HEK293 (cell line): Measurements from ENCODE around the gene KLF2.

ENCODE experiments used
- CTCF ChIA-PET: fragments of 350-600 bp; formaldehyde crosslinking; extraction: SDS; loops from one replicate; lab custom pipeline; 2021; ENCODE audit warnings: antibody characterized with exemption; lab: Yijun Ruan, JAX
- POLR2A ChIA-PET: fragments of 300-600 bp; formaldehyde crosslinking; extraction: SDS; loops from one replicate; lab custom pipeline; 2020; ENCODE audit warnings: antibody characterized with exemption, inconsistent platforms; lab: Yijun Ruan, JAX
- H3K27ac ChIP-seq: fragments of 200-500 bp; sonication (Bioruptor generic); 2 replicates; pipeline ENCODE4 v1.5.1; 2014; ENCODE audit warnings: low read depth, low read length, control low read depth, inconsistent platforms; ENCODE audit errors: extremely low read depth
- H3K36me3 ChIP-seq, 2 experiments: fragments of 200-500 bp in 1 of 2; sonication (Bioruptor generic) in 1 of 2; 1 replicate in 1 of 2; 2 replicates in 1 of 2; pipeline ENCODE4 v1.5.1; 2014 to 2017; ENCODE audit warnings: inconsistent platforms in 2 of 2, low read length in 2 of 2; ENCODE audit not compliant: control insufficient read depth in 2 of 2, insufficient read depth in 1 of 2
- H3K4me1 ChIP-seq: fragments of 200-500 bp; sonication (Bioruptor generic); 2 replicates; pipeline ENCODE4 v1.5.1; 2014; ENCODE audit warnings: mild to moderate bottlenecking, low read length, inconsistent platforms; ENCODE audit not compliant: control insufficient read depth, insufficient read depth
- H3K4me3 ChIP-seq: 2 replicates; pipeline ENCODE4 v1.5.1; 2011; ENCODE audit warnings: low read depth, mild to moderate bottlenecking, control low read depth, low read length, moderate library complexity
- H3K9me3 ChIP-seq: fragments of 200-500 bp; sonication (Bioruptor generic); 2 replicates; pipeline ENCODE4 v1.5.1; 2014; ENCODE audit warnings: low read depth, low read length, inconsistent platforms; ENCODE audit not compliant: control insufficient read depth, insufficient read depth
- EGR2 ChIP-seq: fragments of 450-650 bp; formaldehyde crosslinking; IDR thresholded peaks from 2 replicates; pipeline ENCODE4 v1.5.1; 2016; ENCODE audit warnings: low read depth, missing biosample characterization, missing genetic modification characterization
- KLF10 ChIP-seq: fragments of 450-650 bp; IDR thresholded peaks from 2 replicates; pipeline ENCODE4 v1.5.1; 2018; ENCODE audit warnings: missing biosample characterization, mild to moderate bottlenecking, missing genetic modification characterization
- SCRT1 ChIP-seq: fragments of 450-650 bp; formaldehyde crosslinking; IDR thresholded peaks from 2 replicates; pipeline ENCODE4 v1.5.1; 2016; ENCODE audit warnings: missing biosample characterization, missing genetic modification characterization, borderline replicate concordance
- SCRT2 ChIP-seq: fragments of 450-650 bp; formaldehyde crosslinking; IDR thresholded peaks from 2 replicates; pipeline ENCODE4 v1.5.1; 2016; ENCODE audit warnings: missing biosample characterization, missing genetic modification characterization
- ZFHX2 ChIP-seq: fragments of 450-650 bp; formaldehyde crosslinking; conservative IDR thresholded peaks from 2 replicates; pipeline ENCODE4 v1.5.1; 2016; ENCODE audit warnings: missing biosample characterization, missing genetic modification characterization
- ZNF214 ChIP-seq: fragments of 450-650 bp; formaldehyde crosslinking; IDR thresholded peaks from 2 replicates; pipeline ENCODE4 v1.5.1; 2017; ENCODE audit warnings: missing biosample characterization, mild to moderate bottlenecking, missing genetic modification characterization, borderline replicate concordance
- ZNF518A ChIP-seq: fragments of 450-650 bp; formaldehyde crosslinking; conservative IDR thresholded peaks from 2 replicates; pipeline ENCODE4 v1.5.1; 2016; ENCODE audit warnings: low read depth, missing biosample characterization, missing genetic modification characterization
- ZNF530 ChIP-seq: fragments of 450-650 bp; formaldehyde crosslinking; IDR thresholded peaks from 2 replicates; pipeline ENCODE4 v1.5.1; 2016; ENCODE audit warnings: low read depth, missing biosample characterization, missing genetic modification characterization
- ZNF596 ChIP-seq: fragments of 450-650 bp; IDR thresholded peaks from 2 replicates; pipeline ENCODE4 v1.5.0; 2018; ENCODE audit warnings: missing biosample characterization, mild to moderate bottlenecking, missing genetic modification characterization, moderate library complexity
- ZNF624 ChIP-seq: fragments of 450-650 bp; formaldehyde crosslinking; IDR thresholded peaks from 2 replicates; pipeline ENCODE4 v1.5.1; 2017; ENCODE audit warnings: missing biosample characterization, missing genetic modification characterization
- ZNF654 ChIP-seq: fragments of 450-650 bp; formaldehyde crosslinking; IDR thresholded peaks from 2 replicates; pipeline ENCODE4 v1.5.1; 2016; ENCODE audit warnings: low read depth, missing biosample characterization, missing genetic modification characterization
- ZNF791 ChIP-seq: fragments of 450-650 bp; formaldehyde crosslinking; IDR thresholded peaks from 2 replicates; pipeline ENCODE4 v1.5.1; 2016; ENCODE audit warnings: missing biosample characterization, missing genetic modification characterization
- ZXDB ChIP-seq: fragments of 450-650 bp; formaldehyde crosslinking; IDR thresholded peaks from 2 replicates; pipeline ENCODE4 v1.5.1; 2016; ENCODE audit warnings: missing biosample characterization, missing genetic modification characterization
- TF ChIP-seq, protein P1 (sequence below): fragments of 450-650 bp; formaldehyde crosslinking; IDR thresholded peaks from 2 replicates; pipeline ENCODE4 v1.5.0; 2017; ENCODE audit warnings: missing biosample characterization, missing genetic modification characterization, borderline replicate concordance
- TF ChIP-seq, protein P2 (sequence below): fragments of 450-650 bp; formaldehyde crosslinking; IDR thresholded peaks from 2 replicates; pipeline ENCODE4 v1.5.1; 2016; ENCODE audit warnings: missing biosample characterization, missing genetic modification characterization
- TF ChIP-seq, protein P3 (sequence below): fragments of 450-650 bp; formaldehyde crosslinking; IDR thresholded peaks from 2 replicates; pipeline ENCODE4 v1.5.1; 2016; ENCODE audit warnings: missing biosample characterization, missing genetic modification characterization
- TF ChIP-seq, protein P4 (sequence below): fragments of 450-650 bp; formaldehyde crosslinking; IDR thresholded peaks from 2 replicates; pipeline ENCODE4 v1.5.1; 2016; ENCODE audit warnings: missing biosample characterization, missing genetic modification characterization, borderline replicate concordance

KLF2 gene

GRCh38 chr19:16367261-16367683 is 42.6 kb downstream of the KLF2 start:
- H3K4me3 ChIP-seq, result no peak overlapping the region
- POLR2A ChIA-PET, result no interaction called here
- no peaks in the 10 kb centered on the region for H3K9me3 ChIP-seq
- no peak overlapping the region for H3K27ac ChIP-seq
- TF ChIP-seq KLF10 (tag by site-specific recombination), result no peak
- TF ChIP-seq, protein P1, sequence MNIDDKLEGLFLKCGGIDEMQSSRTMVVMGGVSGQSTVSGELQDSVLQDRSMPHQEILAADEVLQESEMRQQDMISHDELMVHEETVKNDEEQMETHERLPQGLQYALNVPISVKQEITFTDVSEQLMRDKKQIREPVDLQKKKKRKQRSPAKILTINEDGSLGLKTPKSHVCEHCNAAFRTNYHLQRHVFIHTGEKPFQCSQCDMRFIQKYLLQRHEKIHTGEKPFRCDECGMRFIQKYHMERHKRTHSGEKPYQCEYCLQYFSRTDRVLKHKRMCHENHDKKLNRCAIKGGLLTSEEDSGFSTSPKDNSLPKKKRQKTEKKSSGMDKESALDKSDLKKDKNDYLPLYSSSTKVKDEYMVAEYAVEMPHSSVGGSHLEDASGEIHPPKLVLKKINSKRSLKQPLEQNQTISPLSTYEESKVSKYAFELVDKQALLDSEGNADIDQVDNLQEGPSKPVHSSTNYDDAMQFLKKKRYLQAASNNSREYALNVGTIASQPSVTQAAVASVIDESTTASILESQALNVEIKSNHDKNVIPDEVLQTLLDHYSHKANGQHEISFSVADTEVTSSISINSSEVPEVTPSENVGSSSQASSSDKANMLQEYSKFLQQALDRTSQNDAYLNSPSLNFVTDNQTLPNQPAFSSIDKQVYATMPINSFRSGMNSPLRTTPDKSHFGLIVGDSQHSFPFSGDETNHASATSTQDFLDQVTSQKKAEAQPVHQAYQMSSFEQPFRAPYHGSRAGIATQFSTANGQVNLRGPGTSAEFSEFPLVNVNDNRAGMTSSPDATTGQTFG, result no peak
- TF ChIP-seq ZNF530, result no peak
- TF ChIP-seq ZNF654 (tag by site-specific recombination), result no peak
- TF ChIP-seq, protein P2, sequence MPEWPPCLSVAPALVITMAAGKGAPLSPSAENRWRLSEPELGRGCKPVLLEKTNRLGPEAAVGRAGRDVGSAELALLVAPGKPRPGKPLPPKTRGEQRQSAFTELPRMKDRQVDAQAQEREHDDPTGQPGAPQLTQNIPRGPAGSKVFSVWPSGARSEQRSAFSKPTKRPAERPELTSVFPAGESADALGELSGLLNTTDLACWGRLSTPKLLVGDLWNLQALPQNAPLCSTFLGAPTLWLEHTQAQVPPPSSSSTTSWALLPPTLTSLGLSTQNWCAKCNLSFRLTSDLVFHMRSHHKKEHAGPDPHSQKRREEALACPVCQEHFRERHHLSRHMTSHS (tag by site-specific recombination), result no peak
- TF ChIP-seq, protein P3, sequence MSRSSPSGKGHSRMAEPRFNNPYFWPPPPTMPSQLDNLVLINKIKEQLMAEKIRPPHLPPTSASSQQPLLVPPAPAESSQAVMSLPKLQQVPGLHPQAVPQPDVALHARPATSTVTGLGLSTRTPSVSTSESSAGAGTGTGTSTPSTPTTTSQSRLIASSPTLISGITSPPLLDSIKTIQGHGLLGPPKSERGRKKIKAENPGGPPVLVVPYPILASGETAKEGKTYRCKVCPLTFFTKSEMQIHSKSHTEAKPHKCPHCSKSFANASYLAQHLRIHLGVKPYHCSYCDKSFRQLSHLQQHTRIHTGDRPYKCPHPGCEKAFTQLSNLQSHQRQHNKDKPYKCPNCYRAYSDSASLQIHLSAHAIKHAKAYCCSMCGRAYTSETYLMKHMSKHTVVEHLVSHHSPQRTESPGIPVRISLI (tag by site-specific recombination), result 0 out of 2 replicates have a peak, but pooled peaks have one; percentile 52
- TF ChIP-seq ZNF624, result no peak
- TF ChIP-seq, all 188 proteins: peak for 1
- CTCF ChIA-PET, result interaction anchor here (0.6 kb wide), 1 partner anchor 36 kb away, joined by 6 read pairs; no protein-coding TSS in a partner anchor
- H3K36me3 ChIP-seq, result peaks cover 0 to 4% of the 10 kb centered on the region in 2 experiments; a peak in 1 of 3 replicates
- no peaks in the 10 kb centered on the region; the same call in 1 of the 2 replicates for H3K4me1 ChIP-seq

GRCh38 chr19:16368385-16369305 is 44.0 kb downstream of the KLF2 start:
- Histone ChIP-seq H3K36me3 (peaks cover 0 to 16% of the 10 kb centered on the region in 2 experiments; a peak in 1 of 3 replicates), H3K4me1 (no peaks in the 10 kb centered on the region; the same call in 1 of the 2 replicates), H3K4me3 (no peak overlapping the region), H3K27ac (no peak overlapping the region), H3K9me3 (no peaks in the 10 kb centered on the region)
- CTCF ChIA-PET, result no interaction called here
- TF ChIP-seq ZNF518A (tag by site-specific recombination) (no peak), ZFHX2 (tag by site-specific recombination) (peak; percentile 99), SCRT2 (peak; percentile 97), ZNF596 (tag by site-specific recombination) (no peak), ZNF214 (no peak), SCRT1 (tag by site-specific recombination) (peak; percentile 99), EGR2 (tag by site-specific recombination) (peak; percentile 100), ZNF791 (tag by site-specific recombination) (no peak), ZXDB (tag by site-specific recombination) (no peak)
- TF ChIP-seq, protein P4, sequence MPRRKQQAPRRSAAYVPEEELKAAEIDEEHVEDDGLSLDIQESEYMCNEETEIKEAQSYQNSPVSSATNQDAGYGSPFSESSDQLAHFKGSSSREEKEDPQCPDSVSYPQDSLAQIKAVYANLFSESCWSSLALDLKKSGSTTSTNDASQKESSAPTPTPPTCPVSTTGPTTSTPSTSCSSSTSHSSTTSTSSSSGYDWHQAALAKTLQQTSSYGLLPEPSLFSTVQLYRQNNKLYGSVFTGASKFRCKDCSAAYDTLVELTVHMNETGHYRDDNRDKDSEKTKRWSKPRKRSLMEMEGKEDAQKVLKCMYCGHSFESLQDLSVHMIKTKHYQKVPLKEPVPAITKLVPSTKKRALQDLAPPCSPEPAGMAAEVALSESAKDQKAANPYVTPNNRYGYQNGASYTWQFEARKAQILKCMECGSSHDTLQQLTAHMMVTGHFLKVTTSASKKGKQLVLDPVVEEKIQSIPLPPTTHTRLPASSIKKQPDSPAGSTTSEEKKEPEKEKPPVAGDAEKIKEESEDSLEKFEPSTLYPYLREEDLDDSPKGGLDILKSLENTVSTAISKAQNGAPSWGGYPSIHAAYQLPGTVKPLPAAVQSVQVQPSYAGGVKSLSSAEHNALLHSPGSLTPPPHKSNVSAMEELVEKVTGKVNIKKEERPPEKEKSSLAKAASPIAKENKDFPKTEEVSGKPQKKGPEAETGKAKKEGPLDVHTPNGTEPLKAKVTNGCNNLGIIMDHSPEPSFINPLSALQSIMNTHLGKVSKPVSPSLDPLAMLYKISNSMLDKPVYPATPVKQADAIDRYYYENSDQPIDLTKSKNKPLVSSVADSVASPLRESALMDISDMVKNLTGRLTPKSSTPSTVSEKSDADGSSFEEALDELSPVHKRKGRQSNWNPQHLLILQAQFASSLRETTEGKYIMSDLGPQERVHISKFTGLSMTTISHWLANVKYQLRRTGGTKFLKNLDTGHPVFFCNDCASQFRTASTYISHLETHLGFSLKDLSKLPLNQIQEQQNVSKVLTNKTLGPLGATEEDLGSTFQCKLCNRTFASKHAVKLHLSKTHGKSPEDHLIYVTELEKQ (tag by site-specific recombination), result no peak
- POLR2A ChIA-PET, result no interaction called here
